Lung microvascular endothelial cell (primary cell): Measurements from ENCODE around the gene C19orf44. TPM values are rescaled to one million over a fixed set of nuclear protein-coding genes. Genes with fewer than 3 reads are reported as not detected.

Experiments used
- total RNA-seq: library from RNA; depleted of rRNA; stranded (reverse); fragments of >200 nt; gene quantifications from 2 replicates; pipeline ENCODE4 v1.2.1, GENCODE V29; 2014

C19orf44 gene
- total RNA-seq, 1 donor from 2014 or later, result 1.4 TPM

Other genes with a start within 250 kb of the C19orf44 start
- 2.6 and 10.1 TPM in 2 replicates for gene KLF2, start 171.6 kb upstream of the C19orf44 start, total RNA-seq
- gene EPS15L1, start 24.4 kb upstream of the C19orf44 start, total RNA-seq, result 5.9 and 6.7 TPM in 2 replicates
- gene CALR3, start 227 bp upstream of the C19orf44 start, total RNA-seq, result not detected in 2 replicates
- gene CHERP, start 46.0 kb downstream of the C19orf44 start, total RNA-seq, result 3.3 and 5.6 TPM in 2 replicates
- gene SLC35E1, start 76.0 kb downstream of the C19orf44 start, total RNA-seq, result 14.4 and 24.8 TPM in 2 replicates
- gene MED26, start 131.8 kb downstream of the C19orf44 start, total RNA-seq, result 2.2 and 3.8 TPM in 2 replicates
- gene SMIM7, start 163.8 kb downstream of the C19orf44 start, total RNA-seq, result 32.7 and 47.0 TPM in 2 replicates
- 1.3 and 1.8 TPM in 2 replicates for gene TMEM38A, start 164.7 kb downstream of the C19orf44 start, total RNA-seq
- not detected in 2 replicates for gene NWD1, start 223.5 kb downstream of the C19orf44 start, total RNA-seq